ENCODE data around the gene RBM24. TPM values are rescaled to one million over a fixed set of nuclear protein-coding genes. Genes with fewer than 3 reads are reported as not detected.
A peak's percentile ranks its signal among the peaks of the same experiment; 100 is the strongest.

RBM24 gene
- total RNA-seq, 1 donor from 2014 or later = 3.4 TPM

DNA sequence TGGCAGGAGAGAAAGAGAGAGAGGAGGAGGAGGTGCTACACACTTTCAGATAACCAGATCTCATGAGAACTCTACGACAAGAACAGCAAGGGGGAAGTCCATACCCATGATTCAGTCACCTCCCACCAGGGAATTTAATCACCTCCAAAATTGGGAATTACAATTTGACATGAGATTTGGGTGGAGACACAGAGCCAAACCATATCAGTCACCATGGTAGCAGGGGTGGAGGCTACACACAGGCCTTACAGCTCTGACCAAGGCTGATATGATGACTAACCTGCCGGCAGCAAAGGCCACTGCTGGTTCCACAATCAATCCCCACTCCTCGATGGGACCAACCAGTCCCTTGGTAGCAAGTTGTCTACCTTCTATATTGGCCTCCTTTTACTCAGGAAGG is 13.6 kb upstream of the RBM24 start:
- H3K4me1 Mint-ChIP-seq = no peaks in the 10 kb centered on the region
- H3K27ac Mint-ChIP-seq (ENCODE audit: unreplicated experiment) = no peak overlapping the region
- H3K9me3 Mint-ChIP-seq = no peaks in the 10 kb centered on the region
- no peak overlapping the region for H3K4me3 Mint-ChIP-seq
- DNase-seq (ENCODE audit: low read depth, low spot score) = no peak
- H3K36me3 Mint-ChIP-seq (ENCODE audit: low read depth) = no peaks in the 10 kb centered on the region
- no peaks in the 10 kb centered on the region for H3K27me3 Mint-ChIP-seq (ENCODE audit: low read depth)
- TF ChIP-seq CTCF (conservative IDR thresholded peaks at IDR 0.05) = no peak

- DNase-seq (ENCODE audit: low read depth, low spot score) = no peak
- no peaks in the 10 kb centered on the region for H3K4me1 Mint-ChIP-seq
- H3K36me3 Mint-ChIP-seq (ENCODE audit: low read depth) = no peaks in the 10 kb centered on the region
- H3K9me3 Mint-ChIP-seq = no peaks in the 10 kb centered on the region
- no peaks in the 10 kb centered on the region for H3K27me3 Mint-ChIP-seq (ENCODE audit: low read depth)
- H3K4me3 Mint-ChIP-seq = no peak overlapping the region
- H3K27ac Mint-ChIP-seq (ENCODE audit: unreplicated experiment) = no peak overlapping the region
- TF ChIP-seq CTCF (conservative IDR thresholded peaks at IDR 0.05) = no peak
These were observed 13.0 kb upstream of the RBM24 start for GRCh38 chr6:17268114-17268513.

DNA sequence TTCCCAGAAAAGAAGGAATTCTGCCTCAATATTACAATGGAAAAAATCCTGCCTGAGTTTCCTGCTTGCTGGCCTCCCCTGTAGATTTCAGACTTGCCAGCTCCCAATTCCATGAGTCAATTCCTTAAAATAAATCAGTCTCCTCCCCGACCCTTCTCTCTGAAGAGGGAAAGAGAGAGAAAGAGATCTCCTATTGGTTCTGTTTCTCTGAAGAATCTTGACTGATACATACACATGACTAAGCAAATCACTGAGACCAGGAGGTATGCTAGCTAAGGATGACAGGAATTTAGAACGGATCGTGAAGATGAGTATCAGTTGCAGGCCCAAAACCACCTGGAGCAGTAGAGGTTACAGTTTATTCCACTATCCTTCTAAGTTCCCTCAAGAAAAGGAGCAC is 11.3 kb upstream of the RBM24 start:
- Mint-ChIP-seq H3K36me3 (ENCODE audit: low read depth) (no peaks in the 10 kb centered on the region), H3K9me3 (no peaks in the 10 kb centered on the region), H3K4me1 (no peaks in the 10 kb centered on the region), H3K27me3 (ENCODE audit: low read depth) (no peaks in the 10 kb centered on the region), H3K27ac (ENCODE audit: unreplicated experiment) (no peak overlapping the region), H3K4me3 (no peak overlapping the region)
- no peak for TF ChIP-seq CTCF (conservative IDR thresholded peaks at IDR 0.05)
- DNase-seq (ENCODE audit: low read depth, low spot score) = no peak

- no peaks in the 10 kb centered on the region for H3K36me3 Mint-ChIP-seq (ENCODE audit: low read depth)
- H3K9me3 Mint-ChIP-seq = no peaks in the 10 kb centered on the region
- no peak overlapping the region for H3K27ac Mint-ChIP-seq (ENCODE audit: unreplicated experiment)
- peaks cover under 1% of the 10 kb centered on the region for H3K27me3 Mint-ChIP-seq (ENCODE audit: low read depth)
- no peak for DNase-seq (ENCODE audit: low read depth, low spot score)
- no peak overlapping the region for H3K4me3 Mint-ChIP-seq
- TF ChIP-seq CTCF (conservative IDR thresholded peaks at IDR 0.05) = no peak
- H3K4me1 Mint-ChIP-seq = no peaks in the 10 kb centered on the region
These were observed 9.5 kb upstream of the RBM24 start for GRCh38 chr6:17271628-17272027.

DNA sequence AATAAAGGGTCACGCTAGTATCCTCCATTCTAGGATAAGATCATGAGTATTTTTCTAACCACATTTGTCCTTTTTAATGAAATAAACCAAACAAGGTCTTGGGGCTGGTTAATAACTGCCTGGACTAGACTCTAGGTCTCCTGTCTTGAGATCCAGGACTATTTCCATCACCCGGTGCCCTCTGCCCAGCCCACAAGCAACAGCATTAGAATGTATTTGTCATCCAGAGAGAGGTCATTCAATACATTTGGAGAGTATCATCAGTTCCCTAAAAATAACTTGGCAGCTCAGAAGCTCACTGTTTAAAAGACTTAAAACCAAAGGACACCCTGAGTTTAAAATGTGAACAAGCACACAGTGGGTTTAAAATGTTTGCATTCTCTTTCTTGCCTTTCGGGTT is 4.4 kb upstream of the RBM24 start:
- Mint-ChIP-seq H3K36me3 (ENCODE audit: low read depth) (no peaks in the 10 kb centered on the region), H3K9me3 (no peaks in the 10 kb centered on the region), H3K27ac (ENCODE audit: unreplicated experiment) (no peak overlapping the region), H3K27me3 (ENCODE audit: low read depth) (peaks cover 36% of the 10 kb centered on the region), H3K4me1 (peaks cover 12% of the 10 kb centered on the region), H3K4me3 (no peak overlapping the region)
- no peak for TF ChIP-seq CTCF (conservative IDR thresholded peaks at IDR 0.05)
- no peak for DNase-seq (ENCODE audit: low read depth, low spot score)

DNA sequence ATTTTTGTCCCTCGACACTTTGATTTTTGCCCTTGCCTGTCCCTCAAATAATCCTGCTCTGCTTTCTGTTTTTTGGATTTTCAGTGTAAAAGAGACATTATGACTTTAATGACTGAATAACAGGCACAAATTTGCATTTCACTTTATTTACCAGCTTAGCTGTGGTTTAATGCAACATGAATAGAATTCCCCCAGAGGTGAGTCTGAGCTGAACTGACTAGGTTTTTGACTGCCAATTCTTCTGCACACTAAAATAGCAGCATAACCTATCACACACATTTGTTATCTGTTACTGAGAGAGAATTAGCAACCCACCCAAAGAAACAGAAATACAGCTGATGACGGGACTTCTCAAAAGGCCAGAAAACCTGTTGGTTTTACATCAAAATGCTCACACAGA is 3.9 kb upstream of the RBM24 start:
- peaks cover 40% of the 10 kb centered on the region for H3K27me3 Mint-ChIP-seq (ENCODE audit: low read depth)
- TF ChIP-seq CTCF (conservative IDR thresholded peaks at IDR 0.05) = no peak

More for the DNA sequence above, 3.9 kb upstream of the RBM24 start:
- H3K4me1 Mint-ChIP-seq = peaks cover 17% of the 10 kb centered on the region
- H3K9me3 Mint-ChIP-seq = no peaks in the 10 kb centered on the region
- no peak for DNase-seq (ENCODE audit: low read depth, low spot score)
- H3K27ac Mint-ChIP-seq (ENCODE audit: unreplicated experiment) = no peak overlapping the region
- H3K36me3 Mint-ChIP-seq (ENCODE audit: low read depth) = no peaks in the 10 kb centered on the region
- peak overlapping the region; percentile 11 for H3K4me3 Mint-ChIP-seq
